K562 (cell line): ENCODE data around the gene EXOC2. TPM values are rescaled to one million over a fixed set of nuclear protein-coding genes. Genes with fewer than 3 reads are reported as not detected.

ENCODE experiments used
- ATAC-seq: fragments of 200-7000 bp; cut with Tn5 transposase; 3 replicates; pipeline ENCODE4 v1.9.1; 2020; ENCODE audit warnings: moderate library complexity
- BruUV-seq: library from RNA; stranded (reverse); fragments of 400-500 nt; replicated peaks from 2 replicates; lab custom pipeline; 2021; lab: Mats Ljungman, UMichigan
- CTCF ChIA-PET: fragments of 300-600 bp; formaldehyde crosslinking; extraction: SDS; loops from one replicate; lab custom pipeline; 2021; ENCODE audit warnings: low intra/inter-chr PET ratio; lab: Yijun Ruan, JAX
- POLR2A ChIA-PET: fragments of 300-600, 350-650 bp; sonication (Branson Sonifier 250); formaldehyde crosslinking; extraction: SDS; loops from one replicate; lab custom pipeline; 2021; ENCODE audit warnings: antibody characterized with exemption, inconsistent platforms; lab: Yijun Ruan, JAX
- DNase-seq, 4 experiments: peaks; one replicate each; pipeline versions ENCODE4 v3.0.0 to v3.0.0-alpha.2; 2011 to 2018; ENCODE audit warnings: low spot score in 3 of 4, mixed read lengths in 3 of 4; ENCODE audit errors: extremely low read depth in 1 of 4
- FAIRE-seq: peaks from 2 replicates; lab custom pipeline; 2011; peaks lifted over from hg19 to GRCh38; lab: Jason Lieb, UNC
- H2AFZ ChIP-seq: 2 replicates; pipeline ENCODE4 v1.6.0; 2011; ENCODE audit warnings: low read depth, low read length, control low read depth, inconsistent platforms
- H3K27ac ChIP-seq: fragments of 200-600 bp; 3 replicates; pipeline ENCODE4 v1.8.0; 2011; ENCODE audit warnings: low read depth, mild to moderate bottlenecking, control low read depth, inconsistent platforms, low read length, moderate library complexity, mixed read lengths; ENCODE audit errors: extremely low read depth
- H3K27me3 ChIP-seq, 2 experiments: fragments of 300-600 bp in 1 of 2; 2 replicates in 1 of 2; 3 replicates in 1 of 2; pipeline versions ENCODE4 v1.6.0 to v1.8.0; 2011; ENCODE audit warnings: inconsistent platforms in 2 of 2, low read length in 2 of 2, mild to moderate bottlenecking in 1 of 2, mixed read lengths in 1 of 2, moderate library complexity in 1 of 2; ENCODE audit not compliant: control insufficient read depth in 2 of 2, insufficient read depth in 2 of 2
- H3K36me3 ChIP-seq: fragments of 300-600 bp; 3 replicates; pipeline ENCODE4 v1.8.0; 2011; ENCODE audit warnings: mild to moderate bottlenecking, low read length, inconsistent platforms; ENCODE audit not compliant: control insufficient read depth, insufficient read depth
- H3K4me1 ChIP-seq, 2 experiments: fragments of 200-600 bp in 1 of 2; replicated peaks in 1 of 2; 2 replicates in 1 of 2; 3 replicates in 1 of 2; pipeline versions ENCODE4 v1.5.1 to v1.8.0; 2011; ENCODE audit warnings: inconsistent platforms in 2 of 2, low read length in 2 of 2, mild to moderate bottlenecking in 1 of 2, mixed read lengths in 1 of 2, moderate library complexity in 1 of 2; ENCODE audit not compliant: control insufficient read depth in 2 of 2, insufficient read depth in 2 of 2
- H3K4me2 ChIP-seq: 2 replicates; pipeline ENCODE4 v1.6.1; 2011; ENCODE audit warnings: low read length, control low read depth, inconsistent platforms, mixed read lengths; ENCODE audit not compliant: insufficient read depth
- H3K4me3 ChIP-seq: fragments of 200-600 bp; sonication (generic), shearing (Covaris generic); 2 replicates; pipeline ENCODE4 v1.5.1; 2016; ENCODE audit warnings: control low read depth, inconsistent platforms
- H3K79me2 ChIP-seq: fragments of 200-600 bp; 3 replicates; pipeline ENCODE4 v1.8.0; 2011; ENCODE audit warnings: low read length, inconsistent platforms; ENCODE audit not compliant: control insufficient read depth, insufficient read depth
- H3K9ac ChIP-seq, 2 experiments: 2 replicates each; pipeline versions ENCODE4 v1.6.0 to v1.6.1; 2011; ENCODE audit warnings: low read depth in 2 of 2, low read length in 2 of 2, control low read depth in 1 of 2, inconsistent platforms in 1 of 2, mild to moderate bottlenecking in 1 of 2, mixed read lengths in 1 of 2; ENCODE audit not compliant: insufficient read depth in 1 of 2
- H3K9me1 ChIP-seq: one replicate; pipeline ENCODE4 v1.6.0; 2011; ENCODE audit warnings: inconsistent platforms, mild to moderate bottlenecking, low read length, moderate library complexity; ENCODE audit not compliant: control insufficient read depth, insufficient read depth
- H3K9me3 ChIP-seq: replicated peaks from 2 replicates; pipeline ENCODE4 v1.5.1; 2011; ENCODE audit warnings: low read depth, low read length, inconsistent platforms; ENCODE audit not compliant: control insufficient read depth, insufficient read depth
- H4K20me1 ChIP-seq: replicated peaks from 2 replicates; pipeline ENCODE4 v1.6.1; 2011; ENCODE audit warnings: low read length, inconsistent platforms, mixed read lengths; ENCODE audit not compliant: control insufficient read depth, insufficient read depth
- ARHGAP35 ChIP-seq: fragments of 450-650 bp; IDR thresholded peaks from 2 replicates; pipeline ENCODE4 v1.6.1; 2018; ENCODE audit not compliant: partially characterized antibody
- CHD1 ChIP-seq: fragments of 200-600 bp; sonication (generic); IDR thresholded peaks from one replicate; pipeline ENCODE4 v1.6.1; 2012; ENCODE audit warnings: mild to moderate bottlenecking, moderate library complexity, low read length, inconsistent platforms
- DNMT1 ChIP-seq: fragments of 450-650 bp; IDR thresholded peaks from 2 replicates; pipeline ENCODE4 v1.6.1; 2016; ENCODE audit warnings: antibody characterized with exemption, mild to moderate bottlenecking
- E2F3 ChIP-seq: fragments of 250-450 bp; sonication (Bioruptor Pico); IDR thresholded peaks from 2 replicates; pipeline ENCODE4 v1.4.0; 2020; ENCODE audit warnings: mild to moderate bottlenecking
- E4F1 ChIP-seq: fragments of 250-450 bp; sonication (Bioruptor Pico); IDR thresholded peaks from 2 replicates; pipeline ENCODE4 v1.5.0; 2021; ENCODE audit warnings: mild to moderate bottlenecking, borderline replicate concordance
- ELK3 ChIP-seq: fragments of 450-650 bp; formaldehyde crosslinking; IDR thresholded peaks from 2 replicates; pipeline ENCODE4 v1.4.0; 2020; ENCODE audit warnings: mild to moderate bottlenecking
- NCOA2 ChIP-seq, 2 experiments: fragments of 450-650 bp; IDR thresholded peaks; 2 replicates each; pipeline ENCODE4 v1.6.1; 2018; ENCODE audit warnings: mild to moderate bottlenecking in 2 of 2, moderate library complexity in 1 of 2; ENCODE audit not compliant: partially characterized antibody in 2 of 2
- RBM25 ChIP-seq: fragments of 200-400 bp; formaldehyde crosslinking; IDR thresholded peaks from 2 replicates; pipeline ENCODE4 v1.6.1; 2018; ENCODE audit warnings: low read length, low read depth, moderate library complexity; ENCODE audit not compliant: severe bottlenecking
- SAP30 ChIP-seq: fragments of 200-600 bp; sonication (generic); IDR thresholded peaks from 2 replicates; pipeline ENCODE4 v1.6.1; 2012; ENCODE audit warnings: borderline replicate concordance, low read depth, mild to moderate bottlenecking, moderate library complexity, low read length, control low read depth, inconsistent platforms; ENCODE audit not compliant: insufficient read depth, poor library complexity, severe bottlenecking
- SIX5 ChIP-seq, 2 experiments: IDR thresholded peaks; 2 replicates each; pipeline ENCODE4 v1.6.1; 2011; ENCODE audit warnings: low read length in 2 of 2, borderline replicate concordance in 1 of 2, low read depth in 1 of 2, mild to moderate bottlenecking in 1 of 2, moderate library complexity in 1 of 2; ENCODE audit not compliant: insufficient read depth in 1 of 2
- TSC22D4 ChIP-seq: fragments of 450-650 bp; IDR thresholded peaks from 2 replicates; pipeline ENCODE4 v1.6.1; 2016; ENCODE audit warnings: missing genetic modification characterization, missing biosample characterization, control low read depth
- ZNF280B ChIP-seq: fragments of 250-450 bp; sonication (Bioruptor Pico); IDR thresholded peaks from 2 replicates; pipeline ENCODE4 v1.5.1; 2021; ENCODE audit warnings: mild to moderate bottlenecking
- ZNF347 ChIP-seq: fragments of 450-650 bp; formaldehyde crosslinking; IDR thresholded peaks from 2 replicates; pipeline ENCODE4 v1.4.0; 2020; ENCODE audit warnings: low read depth, mild to moderate bottlenecking, moderate library complexity
- ZNF507 ChIP-seq: conservative IDR thresholded peaks from 2 replicates; pipeline ENCODE4 v1.6.1; 2017; ENCODE audit warnings: missing genetic modification characterization, missing compliant biosample characterization
- WGBS: fragments of 100-300 bp; shearing (Covaris generic); methylation state at CpG from one replicate; pipeline ENCODE4 v1.1.6; 2016; ENCODE audit warnings: low coverage, mixed read lengths; ENCODE audit not compliant: insufficient coverage; ENCODE audit errors: missing lambda C conversion rate; 5-methylcytosine and 5-hydroxymethylcytosine counted together
- in situ Hi-C: fragments of 300-500 bp; cut with MboI; formaldehyde crosslinking; loops from 4 replicates; pipeline ENCODE4 v1.15.0; 2018; ENCODE audit warnings: inconsistent platforms, mixed read lengths
- intact Hi-C: fragments of 100-400 bp; cut with micrococcal nuclease; formaldehyde crosslinking; loops from 2 replicates; pipeline ENCODE4 v1.14.2; 2022
- polyA plus RNA-seq, 8 experiments: library from polyadenylated mRNA; depleted of rRNA in 4 of 8; stranded (reverse) in 5 of 8; unstranded in 3 of 8; fragments of >200 nt; fragmentation: Nextera tagmentation in 2 of 8; fragmentation: Illumina TruSeq in 1 of 8; extraction: Ambion mirVana in 2 of 8; extraction: Trizol in 1 of 8; gene quantifications; 2 replicates each; pipeline versions ENCODE4 v1.2.1 to v1.2.3, GENCODE V29; 2011 to 2014; ENCODE audit warnings: inconsistent platforms in 1 of 8, missing spikeins in 1 of 8
- total RNA-seq, 7 experiments: library from RNA; depleted of rRNA in 6 of 7; stranded (reverse); fragments of >200 nt in 6 of 7; fragmentation: Illumina TruSeq in 2 of 7; extraction: Trizol in 2 of 7; gene quantifications; 2 replicates each; pipeline versions ENCODE4 v1.2.1 to v1.2.3, GENCODE V29; 2011 to 2021; ENCODE audit warnings: low replicate concordance in 1 of 7

The EXOC2 gene
- total and polyA plus RNA-seq, 9 of the 15 experiments (the other 6 are each of a cell fraction or from before 2014, with no cell fraction given) = 12.2 to 30.2 (median 24.2) TPM

GRCh38 chr6:741410-742339, 48.7 kb upstream of the EXOC2 start:
- H3K27ac ChIP-seq = no peak overlapping the region
- H3K9me3 ChIP-seq = no peaks in the 10 kb centered on the region
- no peak for ATAC-seq
- no peaks in the 10 kb centered on the region for H4K20me1 ChIP-seq
- DNase-seq = no peak
- ChIA-PET CTCF (interaction anchor here (0.5 kb wide), 1 partner anchor 468 kb away, joined by 3 read pairs; no protein-coding TSS in a partner anchor), POLR2A (interaction anchor here (0.5 to 0.6 kb wide), 2 partner anchors 57 to 258 kb away, joined by 3 read pairs; no protein-coding TSS in a partner anchor)
- no peak for FAIRE-seq
- H3K4me2 ChIP-seq = no peak overlapping the region
- no peak overlapping the region for H3K4me3 ChIP-seq
- 1% methylated on average over 5 of the region's 5 CpGs for WGBS
- in situ Hi-C loops (no loop called here), intact Hi-C loops (no loop called here)
- BruUV-seq = no TSS peak
- peaks cover 0 to 4% of the 10 kb centered on the region in 2 experiments; a peak in 2 of 5 replicates for H3K27me3 ChIP-seq
- no peaks in the 10 kb centered on the region for H3K9me1 ChIP-seq
- H2AFZ ChIP-seq = no peak overlapping the region
- H3K36me3 ChIP-seq = no peaks in the 10 kb centered on the region
- no peak overlapping the region for H3K9ac ChIP-seq
- no peaks in the 10 kb centered on the region for H3K79me2 ChIP-seq
- 0 out of 5 replicates have a peak, but pooled peaks cover 0 to under 1% of the 10 kb centered on the region in 2 experiments for H3K4me1 ChIP-seq
- TF ChIP-seq NCOA2 (IDR thresholded peaks at IDR 0.05; ENCODE audit: partially characterized antibody in 2 of 2) (no peak), ZNF507 (no peak), TSC22D4 (tag) (no peak), ZNF280B (CRISPR knock-in tag) (no peak), ELK3 (CRISPR knock-in tag) (no peak), RBM25 (no peak), SAP30 (no peak), E2F3 (CRISPR knock-in tag) (no peak), CHD1 (no peak), ZNF347 (CRISPR knock-in tag) (no peak), ARHGAP35 (no peak), DNMT1 (no peak), E4F1 (no peak), SIX5 (IDR thresholded peaks at IDR 0.05; ENCODE audit: borderline replicate concordance in 1 of 2, insufficient read depth in 1 of 2, low read depth in 1 of 2, low read length in 2 of 2) (no peak)
